Measurements from ENCODE around the gene CD81.

CD81 gene

DNA sequence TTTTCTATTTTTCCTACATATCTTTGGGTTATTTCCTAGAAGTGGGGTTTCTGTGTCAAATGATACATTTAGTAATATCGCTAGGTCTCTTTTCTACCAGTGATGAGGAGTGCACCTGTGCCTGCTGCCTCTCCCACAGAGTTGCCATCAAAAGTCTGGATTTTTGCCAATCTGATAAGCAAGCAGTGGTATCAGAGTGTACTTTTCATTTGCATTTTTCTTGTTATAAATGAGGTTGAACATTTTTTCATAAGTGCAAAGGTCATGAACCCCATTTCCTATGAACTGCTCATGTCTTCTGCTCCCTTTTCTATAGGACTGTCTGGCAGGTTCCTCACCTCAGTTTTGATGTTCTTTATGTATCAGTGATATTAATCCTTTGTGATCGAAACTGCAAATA, 65.5 kb downstream of the CD81 start:
- DNase-seq = no peak

DNA sequence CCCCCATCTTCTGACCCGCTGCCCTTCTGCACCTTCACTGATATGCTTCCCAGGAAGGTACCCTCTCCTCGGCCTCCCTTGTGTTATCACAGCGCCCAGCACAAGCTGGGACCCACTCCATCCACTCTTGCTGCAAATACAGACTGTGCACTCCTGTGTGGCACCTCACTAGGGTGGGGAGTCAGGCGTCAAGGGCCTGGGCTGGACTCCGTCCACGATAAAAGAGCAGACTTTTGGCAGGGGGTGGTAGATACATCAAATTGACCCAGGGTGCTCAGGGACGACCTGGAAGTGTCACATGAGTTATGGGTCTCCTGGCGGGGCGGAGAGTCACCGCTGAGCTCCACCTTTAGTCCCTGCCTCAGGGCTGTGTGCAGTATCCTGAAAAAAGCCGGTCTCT, 66.3 kb downstream of the CD81 start:
- no peak for DNase-seq

GRCh38 chr11:2443881-2444820, 67.0 kb downstream of the CD81 start, which contains the start of gene TRPM5:
TRPM5 (minus strand) TSS chr11:2444514; CDS start chr11:2423036, 21,478 bp downstream.
- no peak for DNase-seq

GRCh38 chr11:2444821-2445745, 68.0 kb downstream of the CD81 start, which contains the start of gene KCNQ1:
KCNQ1 (plus strand) TSS chr11:2445008; CDS start chr11:2445099, 91 bp downstream.
- DNase-seq = no peak

GRCh38 chr11:2445746-2446551, 68.8 kb downstream of the CD81 start:
- DNase-seq = no peak

DNA sequence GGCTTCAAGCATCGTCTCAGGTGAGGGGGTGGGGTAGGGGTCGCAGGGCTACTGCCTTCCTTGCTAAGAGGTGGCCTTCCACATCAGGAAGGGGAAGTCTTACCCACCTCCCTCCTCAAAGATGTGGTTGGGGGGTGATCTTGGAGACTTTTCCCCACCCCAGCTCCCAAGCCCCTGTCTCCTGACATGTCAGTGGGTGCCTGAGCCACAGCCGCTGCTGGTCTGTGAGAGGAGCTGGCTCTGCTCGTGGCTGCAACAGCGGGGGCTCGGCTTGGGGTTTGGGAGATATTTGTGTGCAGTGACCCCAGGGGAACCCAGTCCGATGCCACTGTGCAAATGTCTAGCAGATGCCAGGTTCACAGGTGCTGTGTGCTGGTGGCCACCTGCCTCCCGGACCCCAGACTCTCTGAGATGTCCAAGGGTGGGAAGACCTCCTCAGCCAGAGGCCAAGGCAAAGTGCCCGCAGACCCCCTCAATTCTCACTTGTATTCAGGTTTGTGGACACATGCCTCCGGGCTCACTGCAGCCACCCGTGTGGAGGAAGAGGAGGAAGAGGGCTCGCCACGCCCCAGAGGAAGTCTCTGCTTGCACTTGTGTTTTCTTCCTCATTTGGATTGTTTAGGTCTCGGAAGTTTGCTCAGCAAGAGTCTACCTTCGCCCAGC, 69.6 kb downstream of the CD81 start:
- no peak for DNase-seq

Data from DMS153 (cell line).